Gastrocnemius medialis (tissue), 4 donors: ENCODE measurements around the gene PCDHA9.
"Not testable (repeated sequence)": the region's sequence is repeated elsewhere in the genome, so short reads cannot be mapped to it uniquely, and the experiment has no call there.

ENCODE experiments used
- POLR2A ChIP-seq, 2 donors: fragments of 450-650 bp; IDR thresholded peaks; one replicate each; pipeline ENCODE4 v1.6.1; 2017; ENCODE audit warnings: antibody characterized with exemption in 2 of 2, mild to moderate bottlenecking in 2 of 2, moderate library complexity in 2 of 2
- TF ChIP-seq, protein P1 (sequence below), 5 experiments: fragments of 450-650 bp in 3 of 5; fragments of 200-600 bp in 2 of 5; sonication (generic) in 2 of 5; IDR thresholded peaks in 4 of 5; conservative IDR thresholded peaks in 1 of 5; 1 replicate in 4 of 5; 2 replicates in 1 of 5; pipeline ENCODE4 v1.5.1; 2016 to 2019; ENCODE audit warnings: antibody characterized with exemption in 5 of 5, mild to moderate bottlenecking in 3 of 5, moderate library complexity in 3 of 5

DNA sequence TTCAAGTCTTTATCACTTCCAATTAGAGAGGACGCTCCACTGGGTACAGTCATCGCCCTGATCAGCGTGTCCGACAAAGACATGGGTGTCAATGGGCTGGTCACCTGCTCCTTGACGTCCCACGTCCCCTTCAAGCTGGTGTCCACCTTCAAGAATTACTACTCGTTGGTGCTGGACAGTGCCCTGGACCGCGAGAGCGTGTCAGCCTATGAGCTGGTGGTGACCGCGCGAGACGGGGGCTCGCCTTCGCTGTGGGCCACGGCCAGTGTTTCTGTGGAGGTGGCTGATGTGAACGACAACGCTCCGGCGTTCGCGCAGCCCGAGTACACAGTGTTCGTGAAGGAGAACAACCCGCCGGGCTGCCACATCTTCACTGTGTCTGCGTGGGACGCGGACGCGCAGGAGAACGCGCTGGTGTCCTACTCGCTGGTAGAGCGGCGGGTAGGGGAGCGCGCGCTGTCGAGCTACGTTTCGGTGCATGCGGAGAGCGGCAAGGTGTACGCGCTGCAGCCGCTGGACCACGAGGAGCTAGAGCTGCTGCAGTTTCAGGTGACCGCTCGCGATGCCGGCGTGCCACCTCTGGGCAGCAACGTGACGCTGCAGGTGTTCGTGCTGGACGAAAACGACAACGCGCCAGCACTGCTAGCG, 39.8 kb upstream of the PCDHA9 start:
- TF ChIP-seq, protein P1, sequence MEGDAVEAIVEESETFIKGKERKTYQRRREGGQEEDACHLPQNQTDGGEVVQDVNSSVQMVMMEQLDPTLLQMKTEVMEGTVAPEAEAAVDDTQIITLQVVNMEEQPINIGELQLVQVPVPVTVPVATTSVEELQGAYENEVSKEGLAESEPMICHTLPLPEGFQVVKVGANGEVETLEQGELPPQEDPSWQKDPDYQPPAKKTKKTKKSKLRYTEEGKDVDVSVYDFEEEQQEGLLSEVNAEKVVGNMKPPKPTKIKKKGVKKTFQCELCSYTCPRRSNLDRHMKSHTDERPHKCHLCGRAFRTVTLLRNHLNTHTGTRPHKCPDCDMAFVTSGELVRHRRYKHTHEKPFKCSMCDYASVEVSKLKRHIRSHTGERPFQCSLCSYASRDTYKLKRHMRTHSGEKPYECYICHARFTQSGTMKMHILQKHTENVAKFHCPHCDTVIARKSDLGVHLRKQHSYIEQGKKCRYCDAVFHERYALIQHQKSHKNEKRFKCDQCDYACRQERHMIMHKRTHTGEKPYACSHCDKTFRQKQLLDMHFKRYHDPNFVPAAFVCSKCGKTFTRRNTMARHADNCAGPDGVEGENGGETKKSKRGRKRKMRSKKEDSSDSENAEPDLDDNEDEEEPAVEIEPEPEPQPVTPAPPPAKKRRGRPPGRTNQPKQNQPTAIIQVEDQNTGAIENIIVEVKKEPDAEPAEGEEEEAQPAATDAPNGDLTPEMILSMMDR (IDR thresholded peaks at IDR 0.05 in 4 of 5, conservative IDR thresholded peaks at IDR 0.05 in 1 of 5): not testable (repeated sequence)
- TF ChIP-seq POLR2A (IDR thresholded peaks at IDR 0.05): not testable (repeated sequence)
